Heart left ventricle (tissue), 13 donors: ENCODE results near the gene IKBIP.

Experiments used
- CTCF ChIP-seq, 12 donors: fragments of 200-600 bp; sonication (generic) in 4 of 12; IDR thresholded peaks; one replicate each; pipeline versions ENCODE4 v1.5.0 to v1.8.0; 2018 to 2022; ENCODE audit warnings: antibody characterized with exemption in 12 of 12, mild to moderate bottlenecking in 5 of 12
- POLR2A ChIP-seq, 2 donors: fragments of 450-650 bp; IDR thresholded peaks; one replicate each; pipeline ENCODE4 v1.6.1; 2017; ENCODE audit warnings: antibody characterized with exemption in 2 of 2, mild to moderate bottlenecking in 2 of 2, moderate library complexity in 2 of 2
- donor health status: ischemic (EF 13 %, LVEDD 7.1; RV severe dilation, severe dysfunction).
- donor health status: DM: no; HTN: yes; CAD: no.
- donor health status: DM: no; HTN: no; CAD: no.
- donor health status: ischemic (EF 25% LVEDD 6.9; RV normal size, moderate dysfunction).
- donor health status: ischemic (EF 25% LVEDD 5.7; RV mildly dilated, moderate dysfunction).
- donor health status: ischemic (EF 35%, LVEDD 5.7; RV mildly dilated, moderate dysfunction).
- donor health status: nonischemic (EF 11% LVEDD 7.7; RV severe dilation, severe dysfunction).
- donor health status: DM: yes; HTN: yes; CAD: no.
- donor health status: PGD.
- donor health status: ischemic (EF 29% LVEDD 5.4; RV normal size, mild dysfunction).
- donor health status: nonischemic (EF 23%, LVEDD 6.1; RV moderate dilation, normal function).

DNA sequence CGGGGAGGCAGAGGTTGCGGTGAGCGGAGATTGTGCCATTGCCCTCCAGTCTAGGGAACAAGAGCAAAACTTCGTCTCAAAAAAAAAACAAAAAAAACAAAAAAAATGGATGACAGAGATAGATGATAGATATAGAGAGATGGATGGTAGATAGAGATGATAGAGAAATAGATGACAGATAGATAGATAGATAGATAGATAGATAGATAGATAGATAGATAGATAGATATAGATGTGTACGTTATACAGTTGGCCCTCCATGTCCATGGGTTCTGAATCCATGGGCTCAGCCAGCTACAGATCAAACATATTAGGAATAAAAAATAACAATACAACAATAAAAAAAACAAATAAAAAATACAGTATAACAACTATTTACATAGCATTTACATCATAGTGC is 63.9 kb downstream of the IKBIP start:
- TF ChIP-seq POLR2A (IDR thresholded peaks at IDR 0.05) (no peak), CTCF (IDR thresholded peaks at IDR 0.05) (no peak)
